TTC549 (cell line): ENCODE measurements around the gene ABCC6.

ENCODE experiments used
- FAIRE-seq: peaks from 2 replicates; lab custom pipeline; 2012; peaks lifted over from hg19 to GRCh38; lab: Jason Lieb, UNC

ABCC6 gene

DNA sequence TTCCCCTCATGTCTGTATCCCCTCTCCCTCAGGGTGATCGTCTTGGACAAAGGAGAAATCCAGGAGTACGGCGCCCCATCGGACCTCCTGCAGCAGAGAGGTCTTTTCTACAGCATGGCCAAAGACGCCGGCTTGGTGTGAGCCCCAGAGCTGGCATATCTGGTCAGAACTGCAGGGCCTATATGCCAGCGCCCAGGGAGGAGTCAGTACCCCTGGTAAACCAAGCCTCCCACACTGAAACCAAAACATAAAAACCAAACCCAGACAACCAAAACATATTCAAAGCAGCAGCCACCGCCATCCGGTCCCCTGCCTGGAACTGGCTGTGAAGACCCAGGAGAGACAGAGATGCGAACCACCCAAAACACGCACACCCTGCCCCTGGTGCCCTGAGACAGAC is 82.2 kb downstream of the ABCC6 start:
- FAIRE-seq: no peak

DNA sequence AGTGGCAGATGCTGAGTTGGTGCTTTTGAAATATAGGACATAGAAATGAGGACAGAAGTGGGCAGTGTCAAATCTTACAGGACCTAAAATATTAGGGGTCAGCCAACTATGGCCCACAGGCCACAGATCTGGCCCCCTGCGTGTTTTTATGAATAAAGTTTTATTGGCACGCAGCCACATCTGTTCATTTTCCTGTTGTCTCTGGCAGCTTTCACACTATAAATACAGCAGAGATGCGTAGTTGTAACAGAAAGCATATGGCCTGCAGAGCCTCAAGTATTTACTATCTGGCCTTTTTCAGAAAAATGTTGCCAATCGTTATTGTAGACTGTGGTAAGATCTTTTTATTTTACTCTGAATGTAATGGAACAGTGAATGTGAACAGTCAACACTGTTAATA is 82.8 kb downstream of the ABCC6 start:
- FAIRE-seq: no peak

DNA sequence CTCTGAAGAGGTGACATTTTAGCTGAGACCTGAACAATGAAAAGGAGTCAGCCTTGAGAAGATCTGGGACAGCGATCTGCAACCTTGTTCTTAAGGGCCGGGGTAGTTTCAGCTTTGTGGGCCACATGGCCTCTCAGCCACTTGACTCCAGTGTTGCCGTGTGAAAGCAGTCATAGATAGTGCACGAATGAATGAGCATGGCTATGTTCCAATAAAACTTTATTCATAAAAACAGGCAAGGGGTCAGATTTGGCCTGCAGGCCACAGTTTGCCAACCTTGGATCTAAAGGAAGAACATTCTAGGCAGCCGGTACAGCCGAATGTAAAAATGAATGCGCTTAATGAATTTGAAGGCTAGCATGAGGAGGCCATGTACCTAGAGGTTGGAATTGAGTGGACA is 83.5 kb downstream of the ABCC6 start:
- no peak for FAIRE-seq

DNA sequence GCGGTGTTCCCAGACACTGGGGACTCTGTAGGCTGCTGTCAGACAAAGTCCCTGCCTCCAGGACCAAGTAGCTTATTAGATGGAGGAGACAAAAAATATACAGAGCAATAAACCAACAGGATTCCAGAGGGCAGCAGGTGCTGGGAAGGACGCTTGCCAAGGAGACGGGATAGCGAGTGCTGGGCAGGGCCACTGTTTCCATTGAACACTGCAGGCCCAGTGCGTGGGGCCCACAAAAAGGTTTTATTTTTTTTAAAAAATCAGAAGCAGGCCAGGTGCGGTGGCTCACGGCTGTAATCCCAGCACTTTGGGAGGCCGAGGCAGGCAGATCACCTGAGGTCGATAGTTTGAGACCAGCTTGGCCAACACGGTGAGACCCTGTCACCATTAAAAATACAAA is 84.2 kb downstream of the ABCC6 start:
- no peak for FAIRE-seq

DNA sequence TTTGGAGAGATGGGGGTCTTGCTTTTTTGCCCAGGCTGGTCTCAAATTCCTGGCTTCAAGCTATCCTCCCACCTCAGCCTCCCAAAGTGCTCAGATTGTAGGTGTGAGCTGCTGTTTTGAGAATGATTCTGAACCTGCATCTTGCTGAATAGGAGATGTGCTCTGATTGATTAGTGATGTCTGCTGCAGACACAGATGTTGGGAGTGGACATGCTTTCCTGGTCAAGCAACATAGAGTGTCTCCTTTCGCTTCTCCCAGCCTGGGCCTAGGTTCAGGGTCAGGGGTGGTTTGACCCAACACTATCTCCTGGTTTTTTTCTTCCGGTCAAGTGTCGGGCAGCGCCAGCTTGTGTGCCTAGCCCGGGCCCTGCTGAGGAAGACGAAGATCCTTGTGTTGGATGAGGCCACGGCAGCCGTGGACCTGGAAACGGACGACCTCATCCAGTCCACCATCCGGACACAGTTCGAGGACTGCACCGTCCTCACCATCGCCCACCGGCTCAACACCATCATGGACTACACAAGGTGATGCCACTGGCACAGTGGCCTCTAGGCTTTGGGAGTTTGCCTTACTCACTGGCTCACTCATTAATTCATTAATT is 85.2 kb downstream of the ABCC6 start:
- no peak for FAIRE-seq

DNA sequence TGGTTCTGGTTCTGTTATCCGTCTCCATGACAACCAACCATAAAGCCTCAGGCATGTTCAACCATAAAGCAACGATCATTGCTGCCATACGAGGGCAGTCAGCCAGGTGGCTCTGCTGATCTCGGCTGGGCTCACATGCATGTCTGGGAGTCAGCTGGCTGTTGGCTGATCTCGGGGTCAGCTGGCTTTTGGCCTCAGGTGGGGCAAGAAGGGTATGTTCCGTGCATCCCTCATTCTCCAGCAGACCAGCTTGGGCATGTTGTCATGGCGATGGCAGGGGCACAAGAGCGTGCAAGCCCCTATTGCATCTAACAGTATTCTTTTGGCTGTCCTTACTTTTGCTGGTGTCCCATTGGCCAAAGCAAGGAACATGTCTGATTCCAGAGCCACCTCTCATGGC is 86.2 kb downstream of the ABCC6 start:
- no peak for FAIRE-seq

DNA sequence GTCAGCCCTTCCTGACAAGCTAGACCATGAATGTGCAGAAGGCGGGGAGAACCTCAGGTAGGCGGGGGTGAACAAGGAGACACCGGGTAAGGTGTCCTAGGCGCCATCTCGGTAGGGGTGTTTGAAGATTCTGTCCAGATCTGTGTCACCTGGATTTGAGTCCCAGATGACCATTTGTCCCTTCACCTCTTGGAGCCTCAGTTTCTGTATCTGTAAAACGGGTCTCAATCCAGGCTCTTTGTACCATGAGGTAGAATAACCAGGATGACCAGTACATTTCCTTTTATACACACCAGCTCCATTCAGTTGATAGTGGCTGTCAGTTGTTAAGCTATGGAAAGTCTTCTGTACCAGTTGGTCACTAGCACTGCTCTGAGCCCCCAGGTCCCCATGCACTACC is 86.7 kb downstream of the ABCC6 start:
- no peak for FAIRE-seq

DNA sequence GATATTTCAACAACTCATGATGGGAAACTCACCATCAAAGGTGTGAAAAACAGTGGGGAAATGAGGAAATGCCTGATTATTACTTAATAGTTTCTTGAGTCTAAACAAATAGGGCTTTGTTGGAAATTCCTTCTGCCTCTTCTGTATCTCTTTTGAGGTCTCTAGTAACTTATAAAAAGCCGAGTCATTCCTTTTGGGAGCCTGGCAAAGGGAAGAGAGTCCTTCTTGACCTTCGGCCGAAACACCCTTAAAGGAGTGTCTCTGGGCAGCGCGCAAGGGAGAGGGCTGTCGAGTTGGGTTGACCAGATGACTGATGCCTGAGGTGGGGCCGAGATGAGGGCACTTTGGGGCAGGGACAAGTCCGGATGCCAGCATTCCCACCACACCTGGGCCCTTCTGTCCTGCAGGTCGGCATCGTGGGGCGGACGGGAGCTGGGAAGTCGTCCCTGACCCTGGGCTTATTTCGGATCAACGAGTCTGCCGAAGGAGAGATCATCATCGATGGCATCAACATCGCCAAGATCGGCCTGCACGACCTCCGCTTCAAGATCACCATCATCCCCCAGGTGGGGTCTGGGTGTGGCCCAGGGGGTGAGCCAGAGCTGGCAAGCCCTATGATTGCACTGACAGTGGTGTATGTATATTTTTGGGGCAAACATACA is 89.2 kb downstream of the ABCC6 start:
- FAIRE-seq: no peak

DNA sequence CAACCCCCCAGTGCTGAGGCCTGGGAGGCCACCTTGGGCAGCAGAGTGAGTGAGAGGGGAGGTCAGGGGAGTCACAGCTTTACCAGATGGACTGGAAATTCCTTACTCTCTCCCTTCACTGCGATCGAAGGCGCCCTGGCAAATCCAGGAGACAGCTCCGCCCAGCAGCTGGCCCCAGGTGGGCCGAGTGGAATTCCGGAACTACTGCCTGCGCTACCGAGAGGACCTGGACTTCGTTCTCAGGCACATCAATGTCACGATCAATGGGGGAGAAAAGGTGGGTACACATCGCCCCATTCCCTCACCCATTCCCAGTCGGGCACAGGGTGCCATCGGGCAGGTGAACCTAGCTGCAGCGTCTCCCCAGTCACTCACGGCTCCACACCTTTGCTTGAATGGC is 91.6 kb downstream of the ABCC6 start:
- no peak for FAIRE-seq

DNA sequence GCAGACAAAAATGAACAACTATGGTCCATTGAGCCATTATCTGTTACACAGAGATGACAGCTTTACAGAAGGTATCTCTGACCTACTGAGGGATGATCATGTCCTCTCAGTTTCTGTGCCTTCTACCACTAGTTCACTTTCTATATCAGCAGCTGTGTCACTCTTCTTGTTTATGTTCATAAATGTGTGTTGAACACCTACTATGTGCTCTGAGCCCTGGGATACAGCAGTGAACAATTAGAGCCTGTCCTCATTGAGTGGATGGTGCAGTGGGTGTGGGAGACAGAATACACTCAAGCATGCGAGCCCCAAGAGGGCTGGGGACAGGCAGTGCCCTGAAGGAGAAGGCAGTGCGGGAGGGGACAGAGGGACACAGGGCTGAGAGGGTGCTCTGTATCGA is 92.1 kb downstream of the ABCC6 start:
- FAIRE-seq: no peak

DNA sequence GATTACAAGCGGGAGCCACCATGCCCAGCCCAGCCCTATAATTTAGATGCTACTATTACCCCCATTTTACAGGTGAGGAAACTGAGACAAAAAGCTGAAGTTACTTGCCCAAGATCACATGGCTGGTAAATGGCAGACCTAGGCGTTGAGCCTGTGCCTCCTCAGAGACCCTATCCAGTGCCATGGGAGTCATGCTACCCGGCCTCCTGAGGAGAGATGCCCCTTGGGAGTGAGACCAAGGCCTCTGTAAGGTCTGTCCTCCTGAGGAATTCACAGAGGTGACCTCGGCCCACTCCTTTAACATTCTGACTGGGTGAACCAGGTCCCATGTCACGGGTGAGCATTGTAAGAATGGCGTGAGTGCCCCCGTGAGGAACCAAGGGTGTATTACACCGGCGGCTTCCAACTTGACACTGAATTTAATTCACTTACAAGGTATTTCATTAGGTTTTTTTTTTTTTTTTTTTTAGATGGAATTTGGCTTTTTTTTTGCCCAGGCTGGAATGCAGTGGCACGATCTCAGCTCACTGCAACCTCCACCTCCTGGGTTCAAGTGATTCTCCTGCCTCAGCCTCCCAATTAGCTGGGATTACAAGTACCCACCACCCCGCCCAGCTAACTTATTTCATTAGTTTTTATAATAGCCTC is 95.7 kb downstream of the ABCC6 start:
- no peak for FAIRE-seq

DNA sequence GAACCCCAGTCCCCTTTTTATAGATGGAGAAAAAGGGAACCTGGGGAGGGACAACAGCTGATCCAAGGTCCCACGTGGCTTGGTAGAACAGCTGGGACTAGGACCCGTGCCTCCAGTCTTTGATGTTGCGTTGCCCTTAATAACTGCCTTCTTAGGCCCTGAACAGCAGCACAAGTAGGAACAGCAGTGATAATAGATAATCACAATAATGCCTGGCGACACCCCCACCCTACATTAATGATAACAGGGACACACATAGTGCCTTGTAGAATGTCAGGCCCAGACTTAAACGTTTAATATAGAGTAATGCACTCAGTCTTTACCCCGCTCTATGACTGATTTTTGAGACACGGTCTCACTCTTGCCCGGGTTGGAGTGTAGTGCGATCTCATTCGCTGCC is 96.4 kb downstream of the ABCC6 start:
- FAIRE-seq: no peak

DNA sequence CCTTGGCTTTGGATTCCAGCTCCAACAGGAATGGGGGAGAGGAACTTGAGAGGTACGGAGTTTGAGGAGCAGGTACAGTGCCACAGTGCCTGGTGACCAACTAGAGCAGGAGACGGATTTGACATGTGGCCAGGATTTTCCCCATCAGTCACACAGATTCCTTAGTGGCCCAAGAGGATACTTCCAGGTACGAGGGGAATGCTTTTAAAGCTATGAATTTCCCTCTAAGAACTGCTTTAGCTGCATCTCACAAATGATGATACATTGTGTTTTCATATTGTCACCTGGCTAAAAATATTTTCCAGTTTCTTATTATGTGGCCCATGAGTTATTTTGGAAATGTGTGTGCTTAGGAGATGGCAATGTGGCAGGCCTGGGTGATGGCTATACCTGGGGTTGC is 98.3 kb downstream of the ABCC6 start:
- FAIRE-seq: no peak

DNA sequence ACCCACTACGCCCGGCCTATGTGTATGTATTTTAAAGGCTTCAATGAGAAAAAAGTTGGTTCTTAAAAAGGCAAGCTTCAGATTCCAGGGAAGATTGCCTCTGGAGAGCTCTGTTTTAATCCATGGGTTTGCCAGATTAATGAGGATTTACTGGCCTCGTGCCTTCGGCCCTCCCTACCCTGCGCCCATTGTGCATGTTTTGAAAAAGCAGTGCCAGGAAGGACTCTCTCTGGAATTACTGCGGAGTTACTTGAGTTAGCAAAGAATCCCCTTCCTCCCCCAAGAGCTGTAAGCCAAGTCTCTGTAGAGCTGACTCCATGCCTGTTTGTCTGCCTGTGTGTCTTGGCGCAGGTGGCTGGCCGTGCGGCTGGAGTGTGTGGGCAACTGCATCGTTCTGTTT is 98.9 kb downstream of the ABCC6 start:
- no peak for FAIRE-seq

DNA sequence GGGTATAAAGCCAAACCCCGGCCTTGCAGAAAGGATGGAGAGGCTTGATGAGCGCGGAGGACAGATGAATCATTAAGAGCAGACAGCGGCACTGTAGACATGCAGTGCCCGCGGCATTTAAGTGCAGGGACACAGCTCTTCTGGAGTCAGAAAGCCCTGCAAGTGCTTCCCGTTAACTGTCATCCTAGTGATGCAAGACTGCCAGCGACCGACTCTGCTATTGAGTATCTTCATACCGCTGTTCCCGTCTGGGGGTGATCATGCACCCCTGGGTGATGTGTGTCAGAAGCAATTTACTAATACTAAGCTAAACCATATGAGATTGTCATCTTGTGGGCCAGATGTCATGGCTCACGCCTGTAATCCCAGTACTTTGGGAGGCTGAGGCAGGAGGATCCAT is 101.0 kb downstream of the ABCC6 start:
- FAIRE-seq: no peak

DNA sequence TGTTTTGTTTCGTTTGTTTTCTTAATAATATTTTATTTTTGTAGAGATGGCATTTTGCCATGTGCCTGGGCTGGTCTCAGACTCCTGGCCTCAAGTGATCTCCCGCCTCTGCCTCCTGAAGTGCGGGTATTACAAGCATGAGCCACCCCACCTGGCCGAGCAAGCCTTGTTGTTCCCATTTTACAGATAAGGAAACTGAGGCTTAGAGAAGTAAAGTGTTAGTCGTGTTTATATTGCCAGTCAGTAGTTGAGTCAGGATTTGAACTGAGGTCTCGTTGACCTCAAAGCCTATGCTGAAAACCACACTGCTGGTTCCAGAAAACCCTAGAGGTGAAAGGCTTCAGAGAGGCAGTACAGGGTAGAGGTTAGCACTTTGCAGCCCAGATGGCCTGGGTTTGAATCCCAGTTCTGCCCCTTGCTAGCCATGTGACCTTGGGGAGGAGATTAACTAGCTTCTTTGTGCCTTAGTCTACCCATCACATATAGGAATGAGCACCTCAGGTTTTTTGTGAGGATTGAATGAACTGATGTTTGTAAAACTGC is 102.0 kb downstream of the ABCC6 start:
- FAIRE-seq: no peak

DNA sequence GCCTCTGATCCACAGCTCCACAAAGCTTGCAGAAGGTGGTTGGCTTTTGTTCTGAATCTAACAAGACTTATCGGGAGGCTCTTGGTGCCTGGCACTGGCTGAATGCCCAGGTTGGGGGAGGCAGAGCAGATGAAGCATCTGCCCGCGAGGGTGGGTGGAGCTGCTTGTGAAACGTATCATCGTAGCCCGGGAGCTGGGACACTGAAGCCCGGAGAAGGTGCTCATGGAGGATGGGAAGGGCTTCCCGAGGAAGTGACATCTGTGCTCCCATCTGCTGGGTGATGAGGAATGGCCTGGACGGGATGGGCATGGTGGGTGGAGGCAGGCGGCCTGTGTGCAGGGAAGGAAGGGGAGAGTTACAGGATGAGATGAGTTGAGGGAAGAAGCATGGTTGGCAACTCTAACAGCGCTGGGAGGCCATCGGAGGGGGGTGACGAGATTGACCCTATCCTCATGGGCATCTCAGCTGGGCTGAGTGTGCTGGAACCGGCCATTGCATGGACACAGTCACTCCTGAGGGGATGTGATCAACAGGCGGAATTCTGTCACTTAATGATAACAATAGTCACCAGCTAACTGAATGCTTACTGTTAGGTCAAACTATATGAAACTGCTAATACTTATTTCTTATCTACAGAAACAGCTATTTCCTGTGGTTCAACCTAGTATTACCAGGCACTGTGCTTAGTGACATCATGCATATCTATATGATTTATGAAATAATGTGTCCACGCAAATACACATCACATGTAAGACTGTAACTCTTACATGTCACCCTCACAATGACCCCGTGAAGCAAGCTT is 102.7 kb downstream of the ABCC6 start:
- no peak for FAIRE-seq

DNA sequence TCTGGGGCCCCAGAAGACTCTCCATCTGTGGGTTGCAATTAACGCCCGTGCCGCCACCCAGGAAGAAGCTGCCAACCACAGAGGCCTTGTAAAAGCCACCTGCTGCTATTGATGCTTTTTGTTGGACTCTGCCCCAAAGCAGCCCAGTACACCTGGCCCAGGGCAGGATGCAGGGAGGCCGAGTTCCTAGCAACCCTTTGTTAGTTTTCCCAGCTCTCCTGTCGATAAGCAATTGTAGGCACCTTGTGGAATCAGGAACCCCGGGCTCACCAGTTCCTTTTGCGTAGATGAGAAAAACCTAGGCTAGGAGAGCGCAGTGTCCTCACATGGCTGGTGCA is 103.3 kb downstream of the ABCC6 start:
- no peak for FAIRE-seq

DNA sequence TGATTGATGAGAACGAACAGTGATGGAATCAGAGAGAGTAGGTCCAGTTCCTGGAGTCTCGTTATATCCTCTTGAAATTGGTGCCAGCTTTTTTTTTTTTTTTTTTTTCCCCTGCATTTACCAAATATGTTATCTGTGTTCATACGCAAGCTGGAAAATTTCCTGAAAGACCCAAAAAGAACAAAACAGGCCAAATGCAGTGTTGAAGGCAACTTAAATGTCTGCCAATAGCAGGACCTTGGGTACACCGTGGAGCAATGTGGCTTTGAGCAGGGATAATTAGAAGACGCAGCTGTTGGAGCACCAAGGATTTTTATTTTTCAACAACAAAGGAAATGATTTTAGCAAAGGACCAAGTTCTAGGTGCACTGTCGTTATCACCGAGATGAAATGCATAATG is 105.0 kb downstream of the ABCC6 start:
- FAIRE-seq: no peak

DNA sequence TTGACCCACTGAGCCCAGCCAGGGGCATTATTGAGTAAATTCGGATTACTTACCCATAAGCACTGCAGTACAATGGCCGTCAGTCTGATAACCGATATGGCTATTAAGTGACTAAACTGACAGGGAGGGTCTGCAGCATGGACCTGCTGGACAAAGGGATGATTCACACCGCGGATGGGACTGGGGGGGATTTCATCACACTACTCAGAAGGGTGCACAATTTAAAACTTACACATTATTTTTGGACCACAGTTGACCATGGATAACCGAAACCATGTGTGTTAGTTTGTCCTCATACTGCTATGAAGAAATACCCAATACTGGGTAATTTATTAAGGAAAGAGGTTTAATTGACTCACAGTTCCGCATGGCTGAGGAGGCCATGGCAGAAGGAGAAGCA is 106.5 kb downstream of the ABCC6 start:
- FAIRE-seq: no peak

DNA sequence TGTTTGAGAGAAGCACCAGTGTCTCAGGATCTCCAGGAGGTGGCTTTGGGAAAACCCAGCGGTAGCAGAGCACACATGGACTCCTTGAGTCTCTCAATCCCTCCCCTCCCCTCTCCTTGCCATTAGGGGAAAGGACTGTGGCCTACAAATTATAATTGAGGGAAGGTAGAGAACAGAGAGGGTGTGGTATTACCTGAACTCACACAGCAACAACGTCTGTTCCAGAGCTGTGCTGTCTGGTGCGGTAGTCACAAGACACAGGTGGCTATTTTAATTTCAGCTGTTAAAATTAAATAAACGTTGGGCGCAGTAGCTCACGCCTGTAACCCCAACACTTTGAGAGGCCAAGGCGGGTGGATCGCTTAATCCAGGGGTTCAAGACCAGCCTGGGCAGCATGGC is 110.2 kb downstream of the ABCC6 start:
- FAIRE-seq: no peak

DNA sequence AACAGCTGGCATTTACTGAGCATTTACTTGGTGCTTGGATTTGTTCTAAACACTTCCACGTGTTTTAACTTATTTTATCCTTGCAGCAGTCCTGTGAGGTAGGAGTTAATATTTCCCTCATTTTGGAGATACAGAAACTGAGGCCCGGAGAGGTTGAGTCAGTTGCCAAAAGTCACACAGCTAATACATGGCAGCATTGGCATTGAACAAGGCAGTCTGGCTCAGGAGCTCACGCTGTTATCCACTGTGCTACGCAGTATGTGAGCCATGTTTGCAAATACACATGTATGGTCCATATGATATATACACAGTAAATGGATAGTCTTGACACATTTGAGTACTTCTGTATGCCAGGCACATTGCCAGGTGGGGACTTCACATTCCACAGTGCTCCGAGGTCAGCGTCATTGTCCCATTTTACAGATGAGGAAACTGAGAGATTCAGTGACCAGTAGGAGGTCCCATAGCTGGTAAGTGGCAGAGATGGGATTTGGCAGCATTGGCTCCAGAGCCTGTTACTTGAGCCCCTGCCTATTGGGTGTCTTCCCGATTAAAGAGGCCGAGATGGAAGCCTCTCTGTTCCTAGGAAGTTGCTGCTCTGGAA is 110.7 kb downstream of the ABCC6 start:
- FAIRE-seq: no peak

DNA sequence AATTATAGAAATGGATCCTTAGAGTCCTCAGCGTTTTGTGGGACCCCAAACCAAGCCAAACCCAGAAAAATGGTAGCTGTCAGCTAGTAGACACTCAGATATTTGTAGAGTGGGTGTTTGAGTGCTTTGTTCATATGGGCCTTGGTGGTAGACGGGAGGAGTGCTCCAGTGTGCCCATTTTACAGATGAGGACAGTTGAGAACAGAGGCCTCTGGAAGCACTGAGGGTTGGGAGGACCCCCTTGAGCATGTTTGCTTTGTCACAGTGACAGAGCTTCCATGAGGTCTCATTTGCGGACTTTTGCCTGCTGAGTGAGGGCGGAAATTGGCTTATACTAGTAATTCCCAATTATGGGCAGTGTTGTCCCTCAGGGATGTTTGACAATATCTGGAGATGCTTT is 111.7 kb downstream of the ABCC6 start:
- no peak for FAIRE-seq
